ENCODE measurements around the gene NRDC. TPM values are rescaled to one million over a fixed set of nuclear protein-coding genes. Genes with fewer than 3 reads are reported as not detected.
"Not testable (repeated sequence)": the region's sequence is repeated elsewhere in the genome, so short reads cannot be mapped to it uniquely, and the experiment has no call there.

Gene NRDC
- total RNA-seq, 1 experiment from 2014 or later, result 48.0 TPM

DNA sequence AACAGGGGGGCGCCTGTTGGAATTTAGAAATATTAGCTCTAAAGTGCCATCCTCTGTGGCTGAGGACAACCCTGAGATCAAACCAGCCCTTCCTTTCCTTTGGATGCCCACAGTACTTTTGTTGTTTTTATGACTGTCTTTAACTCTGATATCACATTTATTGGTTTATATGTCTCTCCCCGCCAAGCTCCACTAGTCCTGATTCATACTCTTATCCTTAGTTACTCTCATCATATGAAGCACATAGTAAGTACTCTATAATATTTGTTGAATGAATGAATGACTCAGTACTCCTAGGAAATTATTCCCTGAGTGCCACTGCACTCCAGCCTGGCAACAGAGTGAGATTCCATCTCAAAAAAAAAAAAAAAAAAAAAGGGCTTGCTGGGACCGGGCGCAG, 22.6 kb upstream of the NRDC start:
- in situ Hi-C loops (cut with HindIII; ENCODE audit: low pct_unique_long_range_greater_than_20kb, low sequenced_read_pairs), result no loop called here
- no peak for DNase-seq (ENCODE audit: low read depth, low spot score)

- no peak for DNase-seq (ENCODE audit: low read depth, low spot score)
- in situ Hi-C loops (cut with HindIII; ENCODE audit: low pct_unique_long_range_greater_than_20kb, low sequenced_read_pairs), result no loop called here
These were observed 20.5 kb upstream of the NRDC start for GRCh38 chr1:51899022-51899421.

- DNase-seq (ENCODE audit: low read depth, low spot score), result no peak
- in situ Hi-C loops (cut with HindIII; ENCODE audit: low pct_unique_long_range_greater_than_20kb, low sequenced_read_pairs), result no loop called here
These were observed 19.7 kb upstream of the NRDC start for GRCh38 chr1:51898090-51898734.

DNA sequence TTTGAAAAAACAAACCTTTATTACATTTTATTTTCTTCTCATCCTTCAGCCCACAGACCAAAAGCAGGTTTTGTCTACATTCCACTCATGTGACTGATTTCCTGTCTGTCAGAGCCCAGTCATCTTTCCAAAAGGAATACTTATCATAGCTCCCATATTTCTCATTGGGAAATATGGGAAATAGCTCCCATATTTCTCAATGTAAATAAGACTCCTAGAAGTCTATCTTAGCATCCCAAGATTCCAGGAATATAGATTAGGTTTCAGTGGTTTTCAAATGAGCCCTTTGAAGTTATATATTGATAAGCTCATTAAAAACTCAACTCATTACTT, 19.1 kb upstream of the NRDC start:
- DNase-seq (ENCODE audit: low read depth, low spot score), result no peak

DNA sequence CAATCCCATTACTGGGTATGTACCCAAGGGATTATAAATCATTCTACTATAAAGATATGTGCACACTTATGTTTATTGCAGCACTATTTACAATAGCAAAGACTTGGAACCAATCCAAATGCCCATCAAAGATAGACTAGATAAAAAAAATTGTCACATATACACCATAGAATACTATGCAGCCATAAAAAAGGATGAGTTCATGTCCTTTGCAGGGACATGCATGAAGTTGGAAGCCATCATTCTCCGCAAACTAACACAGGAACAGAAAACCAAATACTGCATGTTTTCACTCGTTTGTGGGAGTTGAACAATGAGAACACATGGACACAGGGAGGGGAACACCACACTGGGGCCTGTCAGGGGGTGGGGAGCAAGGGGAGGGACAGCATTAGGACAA, 16.2 kb upstream of the NRDC start:
- DNase-seq (ENCODE audit: low read depth, low spot score); in situ Hi-C loops (cut with HindIII; ENCODE audit: low pct_unique_long_range_greater_than_20kb, low sequenced_read_pairs): not testable (repeated sequence)

More for the DNA sequence above, 19.1 kb upstream of the NRDC start:
- in situ Hi-C loops (cut with HindIII; ENCODE audit: low pct_unique_long_range_greater_than_20kb, low sequenced_read_pairs), result no loop called here

- in situ Hi-C loops (cut with HindIII; ENCODE audit: low pct_unique_long_range_greater_than_20kb, low sequenced_read_pairs), result no loop called here
- no peak for DNase-seq (ENCODE audit: low read depth, low spot score)
These were observed 265 bp downstream of the NRDC start for GRCh38 chr1:51878308-51878615.

DNA sequence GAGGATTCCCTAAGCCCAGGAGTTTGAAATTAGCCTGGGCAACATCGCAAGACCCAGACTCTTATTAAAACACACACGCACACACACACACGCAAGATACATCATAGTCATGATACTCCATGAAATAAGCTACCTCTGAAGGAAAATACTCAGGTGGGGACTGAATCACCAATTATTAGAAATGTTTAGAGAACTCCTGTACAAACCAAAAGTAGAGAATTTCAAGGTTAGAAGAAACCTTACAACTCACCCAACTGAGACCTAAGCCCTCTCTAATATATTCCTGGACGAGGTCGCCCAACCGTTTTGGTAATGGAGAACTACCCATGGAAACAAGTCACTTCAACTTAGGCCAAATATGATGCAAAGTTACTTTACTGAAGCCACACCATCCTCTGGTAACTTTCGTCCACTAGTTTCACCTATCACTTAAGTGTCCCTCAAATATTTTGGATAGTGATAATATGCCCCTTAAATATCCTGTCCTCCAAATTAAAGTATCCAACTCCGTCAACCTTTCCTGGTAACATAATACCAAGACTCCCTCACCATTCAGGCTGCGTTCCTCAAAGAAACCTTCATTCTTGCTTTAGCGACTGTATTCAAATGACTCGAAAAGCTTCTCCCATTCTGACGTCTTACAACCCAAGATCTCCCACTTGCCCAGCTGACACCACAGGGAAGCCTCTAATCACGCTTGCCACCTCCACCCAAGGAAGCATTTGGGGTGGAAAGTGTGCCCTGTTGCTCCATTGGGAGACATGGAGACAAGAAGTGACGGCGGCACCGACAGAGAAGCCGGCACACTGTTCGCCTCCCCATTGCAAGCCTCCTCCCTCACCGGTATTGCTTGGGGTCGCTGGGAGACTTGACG, 856 bp downstream of the NRDC start:
- DNase-seq (ENCODE audit: low read depth, low spot score), result peak; percentile 30
- in situ Hi-C loops (cut with HindIII; ENCODE audit: low pct_unique_long_range_greater_than_20kb, low sequenced_read_pairs), result no loop called here

DNA sequence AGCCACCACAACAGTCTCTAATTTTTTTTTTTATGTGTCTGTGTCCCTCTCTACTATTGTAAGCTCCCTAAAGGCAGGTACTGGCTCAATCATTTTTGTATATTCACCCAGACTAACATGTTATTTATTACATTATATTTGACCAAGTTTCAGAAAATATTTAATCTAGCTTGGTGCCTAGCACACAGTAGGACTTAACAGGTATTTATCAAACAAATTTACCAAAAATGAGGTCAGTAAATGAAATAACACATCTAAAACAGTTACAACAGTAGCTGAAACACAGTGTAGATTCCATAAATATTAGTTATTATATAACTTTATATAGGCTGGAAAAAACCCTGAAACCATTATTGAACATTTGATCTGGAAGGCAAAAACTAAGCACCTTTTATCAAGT, 2.7 kb downstream of the NRDC start:
- DNase-seq (ENCODE audit: low read depth, low spot score), result no peak
- in situ Hi-C loops (cut with HindIII; ENCODE audit: low pct_unique_long_range_greater_than_20kb, low sequenced_read_pairs), result no loop called here

DNA sequence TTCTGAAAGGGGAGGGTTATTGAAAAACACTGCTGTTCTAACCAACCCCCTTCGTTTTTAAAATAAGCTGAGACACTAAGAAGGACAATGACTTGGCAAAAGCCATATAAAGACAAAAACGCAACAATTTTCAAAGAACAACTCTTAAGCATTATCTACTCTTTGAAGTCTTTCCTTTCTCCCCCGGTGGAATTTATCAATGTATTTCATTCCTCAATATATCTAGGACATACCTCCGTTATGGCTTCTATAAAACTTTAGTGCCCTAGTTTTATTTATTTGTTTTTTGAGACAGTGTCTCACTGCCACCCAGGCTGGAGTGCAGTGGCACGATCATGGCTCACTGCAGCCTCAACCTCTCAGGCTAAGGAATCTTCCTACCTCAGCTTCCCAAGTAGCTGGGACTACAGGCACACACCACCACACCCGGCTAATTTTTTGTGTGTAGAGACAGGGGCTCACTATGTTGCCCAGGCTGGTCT, 3.2 kb downstream of the NRDC start:
- DNase-seq (ENCODE audit: low read depth, low spot score), result no peak
- in situ Hi-C loops (cut with HindIII; ENCODE audit: low pct_unique_long_range_greater_than_20kb, low sequenced_read_pairs), result no loop called here

DNA sequence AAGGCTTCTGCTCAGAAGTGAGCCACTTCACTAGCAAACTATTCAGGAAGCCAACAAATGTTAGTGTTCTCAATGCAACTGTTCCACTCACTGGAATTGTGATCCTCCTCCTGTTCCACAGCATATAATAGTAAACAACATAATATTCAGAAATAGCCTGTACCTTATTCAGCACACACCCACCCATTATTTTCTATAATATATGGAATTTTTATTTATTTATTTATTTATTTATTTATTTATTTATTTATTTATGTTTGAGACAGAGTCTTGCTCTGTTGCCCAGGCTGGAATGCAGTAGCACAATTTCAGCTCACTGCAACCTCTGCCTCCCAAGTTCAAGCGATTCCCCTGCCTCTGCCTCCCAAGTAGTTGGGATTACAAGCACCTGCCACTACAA, 5.3 kb downstream of the NRDC start:
- in situ Hi-C loops (cut with HindIII; ENCODE audit: low pct_unique_long_range_greater_than_20kb, low sequenced_read_pairs); DNase-seq (ENCODE audit: low read depth, low spot score): not testable (repeated sequence)

DNA sequence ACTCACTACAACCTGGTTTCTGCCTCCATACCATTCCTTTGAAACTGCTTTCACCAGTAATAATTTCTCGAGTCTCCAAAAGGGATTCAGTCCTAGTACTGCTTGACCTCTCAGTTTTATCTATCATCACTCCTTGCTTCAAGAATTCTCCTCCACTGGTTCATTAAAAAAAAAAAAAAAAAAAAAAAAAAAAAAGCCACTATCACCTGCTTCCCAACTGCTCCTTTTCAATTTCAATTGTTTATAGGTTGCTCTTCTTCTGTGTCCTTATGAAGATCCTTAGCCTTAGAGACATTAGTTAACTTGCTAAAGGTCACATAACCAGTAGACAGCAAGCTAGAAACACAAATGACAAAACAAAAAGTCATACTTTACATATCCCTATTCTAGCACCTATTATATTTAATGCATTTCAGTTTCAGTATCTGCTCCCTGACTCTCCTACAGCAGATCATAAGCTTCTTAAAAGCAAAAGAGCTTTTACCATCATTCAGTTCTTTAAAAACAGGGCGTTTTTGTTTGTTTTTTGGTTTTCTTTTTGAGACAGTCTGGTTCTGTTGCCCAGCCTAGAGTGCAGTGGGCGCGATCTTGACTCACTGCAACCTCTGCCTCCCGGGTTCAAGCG, 7.1 kb downstream of the NRDC start:
- no peak for DNase-seq (ENCODE audit: low read depth, low spot score)
- in situ Hi-C loops (cut with HindIII; ENCODE audit: low pct_unique_long_range_greater_than_20kb, low sequenced_read_pairs), result no loop called here

DNA sequence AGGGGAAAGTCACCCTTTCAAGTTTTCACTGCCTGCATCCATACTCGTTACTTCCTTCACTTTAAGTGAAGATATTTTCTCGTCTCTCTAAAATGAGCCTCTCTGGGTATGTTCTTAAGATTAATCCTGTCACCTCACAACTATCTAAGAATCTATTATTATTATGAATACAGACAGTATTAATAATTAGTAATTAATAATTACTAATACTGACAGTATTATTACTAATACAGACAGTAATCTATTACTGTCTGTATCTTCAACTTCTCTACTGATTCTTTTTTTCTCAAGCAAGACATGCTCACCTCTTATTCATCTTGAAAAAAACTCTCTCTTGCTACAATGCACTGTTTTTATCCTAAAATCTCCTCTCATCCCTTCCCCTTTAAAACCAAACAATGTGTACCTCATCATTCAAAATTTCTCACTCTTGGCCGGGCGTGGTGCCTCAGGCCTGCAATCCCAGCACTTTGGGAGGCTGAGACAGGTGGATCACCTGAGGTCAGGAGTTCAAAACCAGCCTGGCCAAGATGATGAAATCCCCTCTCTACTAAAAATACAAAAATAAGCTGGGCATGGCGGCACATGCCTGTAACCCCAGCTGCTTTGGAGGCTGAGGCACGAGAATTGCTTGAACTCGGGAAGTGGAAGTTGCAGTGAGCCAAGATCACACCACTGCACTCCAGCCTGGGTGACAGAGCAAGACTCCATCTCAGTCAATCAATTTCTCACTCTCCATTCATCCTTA, 7.8 kb downstream of the NRDC start:
- in situ Hi-C loops (cut with HindIII; ENCODE audit: low pct_unique_long_range_greater_than_20kb, low sequenced_read_pairs), result no loop called here

GRCh38 chr1:51867479-51868232, 10.9 kb downstream of the NRDC start:
- in situ Hi-C loops (cut with HindIII; ENCODE audit: low pct_unique_long_range_greater_than_20kb, low sequenced_read_pairs), result no loop called here

More for the DNA sequence above, 7.8 kb downstream of the NRDC start:
- no peak for DNase-seq (ENCODE audit: low read depth, low spot score)

DNA sequence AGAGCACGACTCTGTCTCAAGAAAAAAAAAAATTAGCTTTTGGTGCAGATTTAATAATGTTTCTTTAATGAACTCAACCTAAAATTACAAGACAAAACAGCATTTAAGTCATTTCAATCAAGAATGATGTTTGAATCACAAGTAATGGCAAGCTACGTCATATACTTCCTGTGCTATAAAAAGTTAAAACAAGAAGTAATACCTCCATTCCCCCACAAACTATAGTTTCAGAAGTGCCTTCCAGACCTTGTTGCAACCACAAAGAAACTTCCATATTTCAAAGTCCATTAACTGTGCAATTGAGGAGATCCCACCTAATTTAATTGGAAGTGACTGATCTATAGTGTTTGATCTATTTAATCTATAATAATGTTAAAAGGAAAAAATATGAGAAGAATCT, 15.1 kb downstream of the NRDC start:
- no peak for DNase-seq (ENCODE audit: low read depth, low spot score)
- in situ Hi-C loops (cut with HindIII; ENCODE audit: low pct_unique_long_range_greater_than_20kb, low sequenced_read_pairs), result no loop called here

More at GRCh38 chr1:51867479-51868232, 10.9 kb downstream of the NRDC start:
- no peak for DNase-seq (ENCODE audit: low read depth, low spot score)

DNA sequence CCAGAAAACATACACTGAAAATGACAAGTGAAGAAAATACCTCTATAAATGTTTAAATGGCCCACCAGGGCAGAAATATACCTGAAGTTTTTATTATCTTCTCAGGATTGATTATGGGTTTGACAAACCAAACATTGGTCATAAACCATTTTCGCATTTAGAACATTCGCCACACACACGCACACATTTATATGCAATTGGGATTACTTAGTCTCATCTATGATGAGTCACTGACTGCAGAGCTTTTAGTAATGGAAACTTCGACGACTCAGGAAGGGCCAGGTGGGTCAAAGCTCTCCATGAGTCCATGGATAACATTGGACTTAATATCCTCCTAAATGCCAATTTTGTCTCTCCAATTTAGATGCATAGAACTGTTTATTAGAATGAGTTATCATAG, 16.9 kb downstream of the NRDC start:
- no peak for DNase-seq (ENCODE audit: low read depth, low spot score)
- in situ Hi-C loops (cut with HindIII; ENCODE audit: low pct_unique_long_range_greater_than_20kb, low sequenced_read_pairs), result no loop called here

GRCh38 chr1:51859735-51860134, 18.8 kb downstream of the NRDC start:
- in situ Hi-C loops (cut with HindIII; ENCODE audit: low pct_unique_long_range_greater_than_20kb, low sequenced_read_pairs), result no loop called here
- no peak for DNase-seq (ENCODE audit: low read depth, low spot score)

GRCh38 chr1:51859333-51859732, 19.2 kb downstream of the NRDC start:
- no peak for DNase-seq (ENCODE audit: low read depth, low spot score)
- in situ Hi-C loops (cut with HindIII; ENCODE audit: low pct_unique_long_range_greater_than_20kb, low sequenced_read_pairs), result no loop called here

All from SK-MEL-5 (cell line).